KG1 (cell line): Measurements from ENCODE around the gene TOX3.

Experiments
- DNase-seq: peaks from one replicate; lab custom pipeline; 2025; lab: John Stamatoyannopoulos, UW

The TOX3 gene

GRCh38 chr16:52398021-52398420, 148.9 kb downstream of the TOX3 start:
- no peak for DNase-seq

- DNase-seq = no peak
Measured at GRCh38 chr16:52393448-52393847, 153.5 kb downstream of the TOX3 start.

GRCh38 chr16:52389045-52389444, 157.9 kb downstream of the TOX3 start:
- no peak for DNase-seq
